ENCODE data around the gene SLC7A10.

Gene SLC7A10

GRCh38 chr19:33235269-33235995, 9.8 kb upstream of the SLC7A10 start:
- DNase-seq (ENCODE audit: low spot score): peak; percentile 67
- ChIA-PET POLR2A (ENCODE audit: low non-redundant PET) (no interaction called here), CTCF (interaction anchor here (0.6 to 5.1 kb wide), 24 partner anchors 11 to 1662 kb away, joined by 3 to 50 read pairs (median 4); partner anchors contain the start of gene CEBPA)
- peak; percentile 91 for TF ChIP-seq CTCF (conservative IDR thresholded peaks at IDR 0.05; ENCODE audit: low read depth)
- H3K27ac ChIP-seq: no peak overlapping the region

GRCh38 chr19:33234736-33235135, 9.1 kb upstream of the SLC7A10 start:
- ChIA-PET CTCF (interaction anchor here (0.6 to 5.1 kb wide), 10 partner anchors 10 to 878 kb away, joined by 4 to 50 read pairs (median 6); no protein-coding TSS in a partner anchor), POLR2A (ENCODE audit: low non-redundant PET) (no interaction called here)
- no peak overlapping the region for H3K27ac ChIP-seq
- no peak for DNase-seq (ENCODE audit: low spot score)
- no peak for TF ChIP-seq CTCF (conservative IDR thresholded peaks at IDR 0.05; ENCODE audit: low read depth)

- CTCF ChIA-PET: interaction anchor here (0.6 to 3.0 kb wide), 4 partner anchors 97 to 180 kb away, joined by 4 to 14 read pairs (median 9); no protein-coding TSS in a partner anchor
These were observed 8.4 kb upstream of the SLC7A10 start for GRCh38 chr19:33234092-33234491.

GRCh38 chr19:33233056-33233873, 7.6 kb upstream of the SLC7A10 start:
- CTCF ChIA-PET: interaction anchor here (3.0 kb wide), 1 partner anchor 170 kb away, joined by 14 read pairs; no protein-coding TSS in a partner anchor
- no peak for DNase-seq (ENCODE audit: low spot score)
- POLR2A ChIA-PET (ENCODE audit: low non-redundant PET): no interaction called here
- no peak for TF ChIP-seq CTCF (conservative IDR thresholded peaks at IDR 0.05; ENCODE audit: low read depth)
- no peak overlapping the region for H3K27ac ChIP-seq

More at GRCh38 chr19:33234092-33234491, 8.4 kb upstream of the SLC7A10 start:
- H3K27ac ChIP-seq: no peak overlapping the region
- DNase-seq (ENCODE audit: low spot score): no peak
- POLR2A ChIA-PET (ENCODE audit: low non-redundant PET): no interaction called here
- TF ChIP-seq CTCF (conservative IDR thresholded peaks at IDR 0.05; ENCODE audit: low read depth): no peak

GRCh38 chr19:33232656-33233055, 7.0 kb upstream of the SLC7A10 start:
- CTCF ChIA-PET: no interaction called here
- no peak for DNase-seq (ENCODE audit: low spot score)
- POLR2A ChIA-PET (ENCODE audit: low non-redundant PET): no interaction called here
- TF ChIP-seq CTCF (conservative IDR thresholded peaks at IDR 0.05; ENCODE audit: low read depth): no peak
- H3K27ac ChIP-seq: no peak overlapping the region

GRCh38 chr19:33231511-33231910, 5.9 kb upstream of the SLC7A10 start:
- CTCF ChIA-PET: interaction anchor here (1.3 kb wide), 1 partner anchor 176 kb away, joined by 4 read pairs; no protein-coding TSS in a partner anchor
- no peak overlapping the region for H3K27ac ChIP-seq
- POLR2A ChIA-PET (ENCODE audit: low non-redundant PET): no interaction called here
- DNase-seq (ENCODE audit: low spot score): no peak
- no peak for TF ChIP-seq CTCF (conservative IDR thresholded peaks at IDR 0.05; ENCODE audit: low read depth)
